ENCODE measurements around the gene KRABD2.

Gene KRABD2

GRCh38 chr17:8339540-8339939 lies 37.0 kb downstream of the KRABD2 start, which contains the start of gene ODF4:
Gene ODF4, plus strand, starts transcription at chr17:8339840. Its CDS starts 212 bp downstream, at chr17:8340052.
- no CpG with 5 or more reads among the region's 2 CpGs for WGBS (ENCODE audit: insufficient coverage)
- Histone ChIP-seq H3K27ac (ENCODE audit: low read length) (no peak within 1 kb of the TSS), H3K9me3 (no peaks in the 10 kb centered on the region), H3K36me3 (ENCODE audit: control insufficient read depth in 2 of 2, extremely low read depth in 1 of 2, insufficient read depth in 1 of 2, low read length in 1 of 2) (no peaks in the 10 kb centered on the region), H3K4me1 (ENCODE audit: control insufficient read depth in 1 of 2, extremely low read depth in 1 of 2, insufficient read depth in 2 of 2, low read length in 2 of 2) (no peaks in the 10 kb centered on the region), H3K4me3 (ENCODE audit: control insufficient read depth in 1 of 2, extremely low read depth in 1 of 2, low read length in 1 of 2) (no peak within 1 kb of the TSS), H3K27me3 (replicated peaks in 1 of 2; ENCODE audit: control insufficient read depth in 2 of 2, extremely low read depth in 1 of 2, insufficient read depth in 2 of 2, low read length in 1 of 2) (peaks cover 0 to 7% of the 10 kb centered on the region in 2 experiments)
- ATAC-seq (replicated peaks in 1 of 4) = no peak
- Mint-ChIP-seq H3K27me3 (peaks cover 0 to under 1% of the 10 kb centered on the region in 2 donors), H3K9me3 (no peaks in the 10 kb centered on the region), H3K4me1 (peaks cover 8 to 10% (median 8%) of the 10 kb centered on the region in 3 donors), H3K27ac (no peak within 1 kb of the TSS), H3K4me3 (no peak within 1 kb of the TSS), H3K36me3 (no peaks in the 10 kb centered on the region)
- no peak for DNase-seq
- ChIA-PET POLR2A (no interaction called here), CTCF (no interaction called here)

- ChIA-PET CTCF (interaction anchor here (0.6 to 0.7 kb wide), 2 partner anchors 13 to 16 kb away, joined by 3 to 6 read pairs; no protein-coding TSS in a partner anchor), POLR2A (no interaction called here)
- H3K36me3 ChIP-seq (ENCODE audit: control insufficient read depth in 2 of 2, extremely low read depth in 1 of 2, insufficient read depth in 1 of 2, low read length in 1 of 2) = no peaks in the 10 kb centered on the region
- H3K4me1 Mint-ChIP-seq = peaks cover 8 to 10% (median 8%) of the 10 kb centered on the region in 3 donors
- peaks cover 0 to 7% of the 10 kb centered on the region in 2 experiments for H3K27me3 ChIP-seq (replicated peaks in 1 of 2; ENCODE audit: control insufficient read depth in 2 of 2, extremely low read depth in 1 of 2, insufficient read depth in 2 of 2, low read length in 1 of 2)
- 83% methylated on average over 1 of the region's 5 CpGs for WGBS (ENCODE audit: insufficient coverage)
- ATAC-seq (replicated peaks in 1 of 4) (no peak), DNase-seq (no peak)
- H3K9me3 Mint-ChIP-seq = no peaks in the 10 kb centered on the region
- H3K4me3 Mint-ChIP-seq = no peak overlapping the region
- H3K36me3 Mint-ChIP-seq = no peaks in the 10 kb centered on the region
- H3K27ac ChIP-seq (ENCODE audit: low read length) = no peak overlapping the region
- no peaks in the 10 kb centered on the region for H3K27me3 Mint-ChIP-seq
- no peak overlapping the region for H3K27ac Mint-ChIP-seq
- H3K4me1 ChIP-seq (ENCODE audit: control insufficient read depth in 1 of 2, extremely low read depth in 1 of 2, insufficient read depth in 2 of 2, low read length in 2 of 2) = no peaks in the 10 kb centered on the region
- no peaks in the 10 kb centered on the region for H3K9me3 ChIP-seq
- no peak overlapping the region for H3K4me3 ChIP-seq (ENCODE audit: control insufficient read depth in 1 of 2, extremely low read depth in 1 of 2, low read length in 1 of 2)
Observed at GRCh38 chr17:8338753-8339140, 37.8 kb downstream of the KRABD2 start.

GRCh38 chr17:8337802-8338752 lies 38.4 kb downstream of the KRABD2 start:
- H3K4me1 Mint-ChIP-seq = peaks cover 8 to 10% (median 8%) of the 10 kb centered on the region in 3 donors
- Histone ChIP-seq H3K27ac (ENCODE audit: low read length) (no peak overlapping the region), H3K4me3 (ENCODE audit: control insufficient read depth in 1 of 2, extremely low read depth in 1 of 2, low read length in 1 of 2) (no peak overlapping the region), H3K4me1 (ENCODE audit: control insufficient read depth in 1 of 2, extremely low read depth in 1 of 2, insufficient read depth in 2 of 2, low read length in 2 of 2) (no peaks in the 10 kb centered on the region), H3K9me3 (no peaks in the 10 kb centered on the region), H3K36me3 (ENCODE audit: control insufficient read depth in 2 of 2, extremely low read depth in 1 of 2, insufficient read depth in 1 of 2, low read length in 1 of 2) (no peaks in the 10 kb centered on the region), H3K27me3 (replicated peaks in 1 of 2; ENCODE audit: control insufficient read depth in 2 of 2, extremely low read depth in 1 of 2, insufficient read depth in 2 of 2, low read length in 1 of 2) (peaks cover 0 to 9% of the 10 kb centered on the region in 2 experiments)
- CTCF ChIA-PET = interaction anchor here (0.5 to 0.7 kb wide), 4 partner anchors 12 to 37 kb away, joined by 3 to 6 read pairs (median 3); no protein-coding TSS in a partner anchor
- H3K4me3 Mint-ChIP-seq = peak overlapping the region in 1 of 3 donors; percentile 11
- H3K9me3 Mint-ChIP-seq = no peaks in the 10 kb centered on the region
- DNase-seq (peak in 2 of 35 experiments; percentile 13 to 17), ATAC-seq (replicated peaks in 1 of 4) (peak in 1 of 4 experiments; percentile 46)
- 27% methylated on average over 10 of the region's 11 CpGs for WGBS (ENCODE audit: insufficient coverage)
- no peak overlapping the region for H3K27ac Mint-ChIP-seq
- no peaks in the 10 kb centered on the region for H3K27me3 Mint-ChIP-seq
- H3K36me3 Mint-ChIP-seq = no peaks in the 10 kb centered on the region
- POLR2A ChIA-PET = interaction anchor here in 1 of 2 donors (0.6 kb wide), 1 partner anchor 95 kb away, joined by 6 read pairs; no protein-coding TSS in a partner anchor

DNA sequence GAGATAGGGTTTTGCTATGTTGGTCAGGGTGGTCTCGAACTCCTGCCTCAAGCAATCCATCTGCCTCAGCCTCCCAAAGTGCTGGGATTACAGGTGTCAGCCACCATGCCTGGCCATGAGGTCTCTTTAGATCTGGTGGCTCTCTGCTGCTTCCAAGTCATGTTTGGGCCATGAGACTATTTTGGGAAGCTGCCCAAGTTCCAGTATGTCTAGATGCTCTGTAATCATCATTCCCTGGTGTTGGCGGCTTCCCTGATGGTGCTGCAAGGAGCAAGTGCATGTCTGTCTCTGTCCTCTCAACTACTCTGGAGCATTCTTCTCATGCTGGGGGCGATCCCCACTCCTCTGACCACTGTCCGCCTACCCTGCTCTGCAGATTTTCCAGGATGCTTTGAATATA lies 43.2 kb downstream of the KRABD2 start:
- peaks cover 5 to 7% (median 6%) of the 10 kb centered on the region in 3 donors for H3K4me1 Mint-ChIP-seq
- ATAC-seq (replicated peaks in 1 of 4) = no peak
- H3K4me3 Mint-ChIP-seq = no peak overlapping the region
- H3K9me3 ChIP-seq = no peaks in the 10 kb centered on the region
- no peak for DNase-seq
- H3K4me3 ChIP-seq (ENCODE audit: control insufficient read depth in 1 of 2, extremely low read depth in 1 of 2, low read length in 1 of 2) = no peak overlapping the region
- H3K36me3 ChIP-seq (ENCODE audit: control insufficient read depth in 2 of 2, extremely low read depth in 1 of 2, insufficient read depth in 1 of 2, low read length in 1 of 2) = no peaks in the 10 kb centered on the region
- H3K27ac ChIP-seq (ENCODE audit: low read length) = no peak overlapping the region
- 97% methylated on average over 3 of the region's 4 CpGs for WGBS (ENCODE audit: insufficient coverage)
- H3K4me1 ChIP-seq (ENCODE audit: control insufficient read depth in 1 of 2, extremely low read depth in 1 of 2, insufficient read depth in 2 of 2, low read length in 2 of 2) = no peaks in the 10 kb centered on the region
- peaks cover 0 to 18% of the 10 kb centered on the region in 2 experiments for H3K27me3 ChIP-seq (replicated peaks in 1 of 2; ENCODE audit: control insufficient read depth in 2 of 2, extremely low read depth in 1 of 2, insufficient read depth in 2 of 2, low read length in 1 of 2)
- H3K9me3 Mint-ChIP-seq = no peaks in the 10 kb centered on the region
- no peak overlapping the region for H3K27ac Mint-ChIP-seq
- no peaks in the 10 kb centered on the region for H3K36me3 Mint-ChIP-seq
- peaks cover 3 to 14% of the 10 kb centered on the region in 2 donors for H3K27me3 Mint-ChIP-seq
- ChIA-PET CTCF (no interaction called here), POLR2A (no interaction called here)

DNA sequence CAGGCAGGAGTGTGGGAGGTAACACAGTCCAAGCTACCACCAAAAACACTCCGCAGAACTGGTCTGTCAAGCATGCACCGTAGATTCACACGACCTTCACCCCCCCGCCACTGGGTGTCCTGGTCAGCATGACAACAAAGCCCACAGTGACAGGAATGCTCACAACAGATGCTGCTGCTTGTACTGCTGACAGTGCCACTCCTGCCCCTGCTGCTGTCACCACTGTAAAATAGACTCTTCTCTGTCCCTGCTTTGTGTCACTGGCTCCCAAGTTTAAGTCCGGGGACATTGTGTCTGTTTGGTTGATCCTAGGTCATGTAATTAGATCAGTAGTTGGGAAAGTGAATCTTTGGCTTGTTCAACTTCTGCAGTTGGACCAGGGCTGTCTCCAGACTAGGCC lies 43.8 kb downstream of the KRABD2 start:
- H3K27me3 Mint-ChIP-seq = peaks cover 8 to 20% of the 10 kb centered on the region in 2 donors
- CTCF ChIA-PET = no interaction called here

DNA sequence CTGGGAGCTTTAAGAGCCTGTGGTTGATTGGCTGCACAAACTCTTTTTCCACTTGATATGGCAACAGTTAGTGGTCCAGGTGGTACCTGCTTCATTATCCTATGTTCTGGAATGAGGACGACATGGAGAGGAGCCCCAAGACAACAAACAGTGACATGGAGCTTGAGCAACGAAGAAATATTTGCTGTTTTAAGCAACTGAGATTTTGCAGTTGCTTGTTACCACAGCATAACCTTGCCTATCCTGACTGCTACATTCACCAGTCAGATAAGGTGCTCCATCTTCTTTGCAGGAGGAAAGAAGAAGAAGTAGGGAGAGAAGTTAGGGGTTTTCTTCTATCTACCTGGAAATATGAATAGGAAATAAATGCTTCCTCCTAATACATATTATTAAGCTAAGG lies 44.4 kb downstream of the KRABD2 start:
- no peaks in the 10 kb centered on the region for H3K36me3 Mint-ChIP-seq
- CTCF ChIA-PET = no interaction called here
- POLR2A ChIA-PET = no interaction called here
- Histone ChIP-seq H3K4me1 (ENCODE audit: control insufficient read depth in 1 of 2, extremely low read depth in 1 of 2, insufficient read depth in 2 of 2, low read length in 2 of 2) (peaks cover 0 to 4% of the 10 kb centered on the region in 2 experiments), H3K4me3 (ENCODE audit: control insufficient read depth in 1 of 2, extremely low read depth in 1 of 2, low read length in 1 of 2) (no peak overlapping the region), H3K9me3 (no peaks in the 10 kb centered on the region), H3K27me3 (replicated peaks in 1 of 2; ENCODE audit: control insufficient read depth in 2 of 2, extremely low read depth in 1 of 2, insufficient read depth in 2 of 2, low read length in 1 of 2) (peaks cover 0 to 29% of the 10 kb centered on the region in 2 experiments), H3K36me3 (ENCODE audit: control insufficient read depth in 2 of 2, extremely low read depth in 1 of 2, insufficient read depth in 1 of 2, low read length in 1 of 2) (no peaks in the 10 kb centered on the region), H3K27ac (ENCODE audit: low read length) (no peak overlapping the region)
- no peak for DNase-seq
- H3K4me3 Mint-ChIP-seq = no peak overlapping the region
- no peak for ATAC-seq (replicated peaks in 1 of 4)
- peaks cover 0 to 8% (median 5%) of the 10 kb centered on the region in 3 donors for H3K4me1 Mint-ChIP-seq
- H3K27me3 Mint-ChIP-seq = peaks cover 8 to 25% of the 10 kb centered on the region in 2 donors
- no peaks in the 10 kb centered on the region for H3K9me3 Mint-ChIP-seq
- WGBS (ENCODE audit: insufficient coverage) = 80% methylated on average over 1 of the region's 2 CpGs
- H3K27ac Mint-ChIP-seq = no peak overlapping the region

More for the DNA sequence above, 43.8 kb downstream of the KRABD2 start:
- H3K27ac Mint-ChIP-seq = no peak overlapping the region
- Histone ChIP-seq H3K9me3 (no peaks in the 10 kb centered on the region), H3K4me1 (ENCODE audit: control insufficient read depth in 1 of 2, extremely low read depth in 1 of 2, insufficient read depth in 2 of 2, low read length in 2 of 2) (no peaks in the 10 kb centered on the region), H3K27ac (ENCODE audit: low read length) (no peak overlapping the region), H3K36me3 (ENCODE audit: control insufficient read depth in 2 of 2, extremely low read depth in 1 of 2, insufficient read depth in 1 of 2, low read length in 1 of 2) (no peaks in the 10 kb centered on the region), H3K27me3 (replicated peaks in 1 of 2; ENCODE audit: control insufficient read depth in 2 of 2, extremely low read depth in 1 of 2, insufficient read depth in 2 of 2, low read length in 1 of 2) (peaks cover 0 to 24% of the 10 kb centered on the region in 2 experiments), H3K4me3 (ENCODE audit: control insufficient read depth in 1 of 2, extremely low read depth in 1 of 2, low read length in 1 of 2) (no peak overlapping the region)
- H3K36me3 Mint-ChIP-seq = no peaks in the 10 kb centered on the region
- 90% methylated on average over 4 of the region's 5 CpGs for WGBS (ENCODE audit: insufficient coverage)
- no peak overlapping the region for H3K4me3 Mint-ChIP-seq
- DNase-seq (no peak), ATAC-seq (replicated peaks in 1 of 4) (no peak)
- no peaks in the 10 kb centered on the region for H3K9me3 Mint-ChIP-seq
- POLR2A ChIA-PET = no interaction called here
- peaks cover 0 to 4% (median under 1%) of the 10 kb centered on the region in 3 donors for H3K4me1 Mint-ChIP-seq

Data from T-cell (primary cell).